Right hindlimb (tissue), 1 donor: ENCODE measurements around the gene PEX26.
"Not testable (repeated sequence)": the region's sequence is repeated elsewhere in the genome, so short reads cannot be mapped to it uniquely, and the experiment has no call there.

Experiments used
- DNase-seq: peaks from one replicate; pipeline ENCODE4 v3.0.0-alpha.2; 2018

PEX26 gene

DNA sequence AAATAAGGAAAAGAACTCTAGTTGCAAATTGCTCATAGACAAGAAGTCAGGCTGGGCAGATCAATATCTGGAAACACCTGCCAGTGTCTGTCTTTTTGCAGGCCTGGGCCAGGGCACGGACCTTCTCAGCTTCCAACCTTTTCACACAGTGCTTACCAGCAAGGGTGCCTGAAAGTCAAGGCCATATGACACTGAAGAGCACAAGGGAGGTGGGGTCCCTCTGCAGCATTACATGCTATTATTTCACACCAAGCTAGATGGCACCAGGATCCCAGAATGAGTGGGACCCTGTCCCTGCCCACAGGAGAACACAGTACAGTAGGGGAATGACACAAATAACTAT lies 5.9 kb upstream of the PEX26 start:
- DNase-seq: no peak

GRCh38 chr22:18073467-18073866 lies 4.3 kb upstream of the PEX26 start:
- no peak for DNase-seq

DNA sequence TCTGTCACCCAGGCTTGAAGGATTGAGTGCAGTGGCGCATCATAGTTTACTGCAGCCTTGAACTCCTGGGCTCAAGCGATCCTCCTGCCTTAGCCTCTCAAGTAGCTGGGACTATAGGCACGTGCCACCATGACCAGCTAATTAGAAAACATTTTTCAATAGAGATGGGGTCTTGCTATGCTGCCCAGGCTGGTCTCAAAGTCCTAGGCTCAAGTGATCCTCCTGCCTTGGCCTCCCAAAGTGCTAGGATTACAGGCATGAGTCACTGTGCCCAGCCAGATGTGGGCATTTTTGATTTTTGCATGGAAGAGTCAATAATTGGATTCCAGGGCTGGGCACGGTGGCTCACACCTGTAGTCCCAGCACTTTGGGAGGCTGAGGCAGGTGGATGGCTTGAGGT lies 3.9 kb upstream of the PEX26 start:
- DNase-seq: not testable (repeated sequence)

DNA sequence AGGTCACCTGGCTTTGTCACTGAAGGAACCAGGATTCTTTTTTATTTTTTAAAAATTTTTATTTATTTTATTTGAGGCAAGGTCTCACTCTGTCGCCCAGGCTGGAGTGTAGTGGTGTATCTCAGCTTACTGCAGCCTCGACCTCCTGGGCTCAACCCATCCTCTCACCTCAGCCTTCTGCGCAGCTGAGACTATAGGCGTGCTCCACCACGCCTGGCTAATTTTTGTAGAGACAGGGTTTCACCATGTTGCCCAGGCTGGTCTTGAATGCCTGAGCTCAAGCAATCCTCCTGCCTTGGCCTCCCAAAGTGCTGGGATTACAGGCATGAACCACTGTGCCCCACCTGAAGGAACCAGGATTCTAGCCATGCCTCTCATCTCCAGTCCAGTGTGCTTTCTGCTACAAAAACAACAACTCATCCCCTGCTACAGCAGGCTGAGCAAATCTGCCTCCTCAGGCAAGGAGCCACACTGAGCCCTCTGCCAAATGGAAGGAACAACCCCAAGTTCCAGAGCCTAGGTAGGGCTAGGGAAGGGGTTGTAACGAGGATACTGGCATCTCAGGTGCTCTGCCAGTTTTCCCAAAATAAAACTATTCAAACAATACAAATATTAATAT lies 2.6 kb upstream of the PEX26 start:
- DNase-seq: no peak

GRCh38 chr22:18075720-18076497 lies 1.9 kb upstream of the PEX26 start:
- peak; percentile 66 for DNase-seq

DNA sequence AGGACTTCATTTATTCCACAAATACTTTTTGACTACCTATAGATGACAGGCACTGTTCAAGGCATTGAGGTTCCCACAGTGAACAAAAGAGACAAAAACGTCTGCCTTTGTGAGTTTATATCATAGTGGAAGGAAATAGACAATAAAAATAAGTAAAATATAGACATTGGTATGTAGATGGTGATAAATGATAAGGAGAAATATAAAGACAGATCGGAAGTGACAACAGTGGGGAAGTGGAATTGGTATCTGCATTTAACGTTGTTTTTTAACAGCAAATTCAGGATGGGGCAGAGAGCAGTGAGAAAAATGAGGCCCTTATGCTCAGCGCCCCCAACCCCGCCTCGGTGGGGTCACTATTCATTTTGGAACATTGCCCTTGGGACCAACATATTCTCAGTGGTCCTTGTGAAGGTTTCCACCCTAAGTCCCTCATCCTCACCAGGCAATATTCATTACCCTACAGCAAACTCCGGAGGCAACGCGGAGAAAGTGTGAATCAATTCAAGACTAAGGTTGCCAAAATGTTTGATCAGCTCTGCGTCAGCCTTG lies 627 bp upstream of the PEX26 start:
- no peak for DNase-seq

DNA sequence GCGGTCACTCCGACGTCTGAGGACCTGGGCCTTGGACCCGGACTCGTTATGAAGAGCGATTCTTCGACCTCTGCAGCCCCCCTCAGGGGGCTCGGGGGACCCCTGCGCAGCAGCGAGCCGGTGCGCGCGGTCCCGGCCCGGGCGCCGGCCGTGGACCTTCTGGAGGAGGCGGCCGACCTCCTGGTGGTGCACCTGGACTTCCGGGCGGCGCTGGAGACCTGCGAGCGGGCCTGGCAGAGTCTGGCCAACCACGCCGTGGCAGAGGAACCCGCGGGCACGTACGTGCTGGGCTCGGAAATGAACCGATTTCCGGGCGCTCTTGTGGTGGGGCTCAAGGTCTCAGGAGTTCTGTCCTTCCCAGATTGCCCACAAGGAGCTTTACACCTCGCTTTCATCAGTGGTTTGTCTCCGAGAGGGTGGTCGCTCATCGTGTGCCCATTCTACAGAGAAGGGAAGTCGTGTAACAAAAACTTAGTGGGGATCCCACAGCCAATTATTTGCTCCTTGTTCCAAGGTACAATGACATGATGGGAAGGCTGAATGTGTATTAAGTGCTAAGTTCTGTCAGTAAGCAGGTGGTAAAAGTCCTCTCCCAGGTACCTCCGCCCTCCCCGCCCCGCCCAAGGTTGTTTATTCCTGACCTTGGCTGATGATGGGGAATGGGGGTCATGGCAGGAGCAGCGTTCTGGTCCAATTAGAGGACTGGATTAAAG lies 695 bp downstream of the PEX26 start:
- peak; percentile 36 for DNase-seq

DNA sequence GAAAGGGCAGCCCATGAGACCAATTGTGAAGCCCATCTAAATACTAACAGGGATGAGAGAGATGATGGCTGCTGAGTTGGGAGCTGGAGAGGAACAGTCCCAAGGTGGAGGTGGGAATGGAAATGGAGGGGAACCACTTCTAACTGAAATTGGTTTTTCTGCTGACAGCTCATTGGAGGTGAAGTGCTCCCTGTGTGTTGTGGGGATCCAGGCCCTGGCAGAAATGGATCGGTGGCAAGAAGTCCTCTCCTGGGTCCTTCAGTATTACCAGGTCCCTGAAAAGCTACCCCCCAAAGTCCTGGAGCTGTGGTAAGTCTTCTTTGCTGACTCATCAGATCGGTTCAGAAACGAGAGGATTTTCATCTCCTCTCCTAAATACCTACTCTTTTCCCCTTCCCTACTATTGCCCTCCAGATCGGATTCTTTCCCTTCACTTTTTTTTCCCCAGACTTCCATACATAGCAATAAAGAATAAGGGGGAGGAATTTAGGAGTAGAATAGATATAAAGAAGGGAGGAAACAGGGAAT lies 2.0 kb downstream of the PEX26 start:
- no peak for DNase-seq

DNA sequence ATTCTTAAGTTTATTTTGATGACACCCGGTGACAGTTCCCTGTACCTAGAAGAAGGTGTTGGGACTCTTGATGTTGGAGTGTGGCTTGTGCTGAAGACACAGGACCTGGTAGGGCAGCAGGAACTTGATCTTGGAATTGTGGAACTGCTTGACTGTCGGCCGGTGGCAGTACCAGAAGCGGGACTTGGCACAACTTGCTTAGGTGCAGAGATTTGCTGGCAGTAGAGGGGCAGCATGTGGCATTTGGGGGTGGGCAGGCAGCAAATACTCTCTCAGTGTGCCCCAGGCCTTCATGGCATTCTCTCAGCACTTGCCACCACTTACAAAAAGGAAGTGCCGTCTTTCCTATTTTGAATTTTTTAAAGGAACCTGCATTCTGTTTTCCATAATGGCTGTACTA lies 3.6 kb downstream of the PEX26 start:
- no peak for DNase-seq

GRCh38 chr22:18082467-18082866 lies 4.7 kb downstream of the PEX26 start:
- no peak for DNase-seq

DNA sequence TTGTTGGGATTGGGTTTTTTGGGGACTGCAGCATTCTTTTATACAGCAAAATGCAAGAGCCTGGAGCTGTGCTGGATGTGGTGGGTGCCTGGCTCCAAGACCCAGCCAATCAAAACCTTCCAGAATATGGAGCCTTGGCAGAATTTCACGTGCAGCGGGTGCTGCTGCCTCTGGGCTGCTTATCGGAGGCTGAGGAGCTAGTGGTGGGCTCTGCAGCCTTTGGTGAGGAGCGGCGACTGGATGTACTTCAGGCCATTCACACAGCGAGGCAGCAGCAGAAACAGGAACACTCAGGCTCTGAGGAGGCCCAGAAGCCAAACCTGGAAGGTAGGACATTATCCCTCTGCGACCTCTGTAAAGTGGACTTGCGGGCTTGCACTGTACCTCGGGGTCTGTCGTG lies 5.6 kb downstream of the PEX26 start:
- no peak for DNase-seq

DNA sequence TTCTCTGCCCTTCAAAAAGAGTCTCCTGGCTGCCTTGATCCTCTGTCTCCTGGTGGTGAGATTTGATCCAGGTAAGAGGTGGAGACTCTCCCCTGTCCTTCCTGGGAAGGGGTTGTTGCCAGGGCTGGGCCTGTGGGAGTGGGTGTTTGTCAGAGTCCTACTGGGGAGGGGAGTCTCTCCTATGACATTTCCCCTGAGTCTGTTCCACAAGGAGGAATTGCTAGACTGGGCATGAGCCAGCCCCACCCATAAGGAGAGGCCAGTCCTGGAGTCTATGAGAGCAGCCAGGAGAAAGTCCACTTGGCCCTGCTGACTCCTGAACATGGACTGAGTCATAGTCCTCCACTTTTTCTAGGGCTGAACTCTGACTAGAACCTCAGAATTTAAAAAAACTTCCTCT lies 7.4 kb downstream of the PEX26 start:
- DNase-seq: no peak

- no peak for DNase-seq
Observed at GRCh38 chr22:18087350-18087855, 9.6 kb downstream of the PEX26 start.

DNA sequence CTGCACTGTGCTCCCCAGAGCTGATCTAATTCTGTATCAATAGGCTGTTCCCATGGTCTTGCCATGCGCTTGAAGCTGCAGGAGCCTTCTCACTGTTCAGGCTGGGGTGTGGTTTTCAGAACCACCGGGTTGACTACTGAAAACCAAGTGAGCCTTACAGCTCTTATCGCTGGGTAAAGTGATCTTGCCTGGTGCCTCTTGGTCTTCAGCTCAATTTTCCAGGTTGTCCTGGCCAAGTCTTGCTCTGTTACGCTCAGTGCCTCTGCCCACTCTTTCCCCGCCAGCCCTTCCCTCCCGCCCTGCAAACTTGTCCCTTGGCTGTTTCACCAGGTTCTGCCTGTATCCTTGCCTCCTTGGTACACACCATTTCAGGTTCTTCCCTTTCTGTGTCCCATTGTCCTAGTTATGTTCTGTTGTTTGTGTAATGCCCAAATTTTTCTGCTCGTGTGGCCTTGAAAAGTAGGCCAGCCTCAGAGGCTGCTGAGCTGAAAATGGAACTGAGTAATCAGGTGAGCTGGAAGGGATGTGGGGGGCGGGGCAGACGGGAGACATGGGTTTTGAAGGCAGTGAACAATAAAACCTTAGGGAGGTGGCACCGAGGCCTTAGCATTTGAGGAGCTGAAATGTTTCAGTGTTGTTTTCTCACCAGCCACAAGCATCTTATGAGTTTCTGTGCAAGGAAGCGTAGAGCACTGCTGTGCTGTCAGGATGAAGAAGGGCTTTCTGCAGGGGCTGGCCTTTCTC lies 11.2 kb downstream of the PEX26 start:
- no peak for DNase-seq

DNA sequence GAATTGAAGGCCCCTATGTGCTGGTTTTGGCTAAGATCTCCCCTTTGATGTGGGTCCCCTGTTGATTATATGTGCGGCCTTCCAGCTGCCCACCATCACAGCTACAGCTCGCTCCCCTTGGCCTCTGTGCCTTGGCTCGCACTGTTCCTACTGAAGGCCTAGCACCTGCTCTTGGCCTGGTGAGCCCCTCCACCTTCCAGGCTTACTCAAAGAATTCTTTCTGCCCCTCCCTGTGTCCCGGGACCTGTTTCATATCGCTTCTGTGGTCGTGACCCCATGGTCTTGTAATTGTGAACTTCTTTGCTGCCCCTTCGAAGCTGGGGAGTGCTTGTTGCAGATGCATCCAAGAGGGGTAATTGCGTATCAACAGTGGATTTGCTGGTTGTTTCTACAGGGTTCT lies 12.5 kb downstream of the PEX26 start:
- no peak for DNase-seq

DNA sequence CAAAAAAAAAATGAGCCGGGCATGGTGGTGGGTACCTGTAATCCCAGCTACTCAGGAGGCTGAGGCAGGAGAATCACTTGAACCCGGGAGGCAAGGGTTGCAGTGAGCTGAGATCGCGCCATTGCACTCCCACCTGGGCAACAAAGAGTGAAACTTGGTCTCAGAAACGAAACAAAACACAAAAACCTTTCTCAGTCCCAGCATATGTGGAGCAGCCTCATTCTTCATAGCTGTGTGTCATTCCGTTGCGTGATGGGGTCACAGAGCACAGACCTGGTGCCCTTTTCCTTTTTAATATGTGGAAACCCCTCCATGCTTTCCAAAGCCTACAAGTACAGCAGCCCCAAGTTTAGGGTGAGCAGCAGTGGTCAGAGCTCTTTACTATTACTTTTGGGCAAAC lies 13.7 kb downstream of the PEX26 start:
- DNase-seq: no peak

GRCh38 chr22:18091916-18092526 lies 14.2 kb downstream of the PEX26 start:
- peak; percentile 71 for DNase-seq

DNA sequence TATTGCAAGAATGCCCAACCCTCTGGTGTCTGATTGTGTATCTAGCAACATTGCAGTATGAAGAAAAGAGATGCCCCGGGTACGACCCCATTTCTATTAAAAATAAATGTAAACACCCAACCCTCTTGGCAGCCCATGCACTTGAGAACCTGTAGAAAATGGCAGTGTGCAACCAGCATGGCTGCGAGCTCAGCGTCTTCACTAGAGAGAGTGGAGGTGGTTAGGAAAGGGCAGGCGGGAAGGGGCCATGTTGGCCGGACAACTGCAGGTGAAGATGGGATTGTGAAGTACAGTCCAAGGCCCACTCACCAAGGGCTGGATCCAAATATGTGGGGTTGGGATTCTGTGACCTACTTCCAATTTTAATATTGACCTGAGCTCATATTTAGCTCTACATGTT lies 15.9 kb downstream of the PEX26 start:
- no peak for DNase-seq

- DNase-seq: no peak
Observed at GRCh38 chr22:18095101-18095805, 17.5 kb downstream of the PEX26 start.

DNA sequence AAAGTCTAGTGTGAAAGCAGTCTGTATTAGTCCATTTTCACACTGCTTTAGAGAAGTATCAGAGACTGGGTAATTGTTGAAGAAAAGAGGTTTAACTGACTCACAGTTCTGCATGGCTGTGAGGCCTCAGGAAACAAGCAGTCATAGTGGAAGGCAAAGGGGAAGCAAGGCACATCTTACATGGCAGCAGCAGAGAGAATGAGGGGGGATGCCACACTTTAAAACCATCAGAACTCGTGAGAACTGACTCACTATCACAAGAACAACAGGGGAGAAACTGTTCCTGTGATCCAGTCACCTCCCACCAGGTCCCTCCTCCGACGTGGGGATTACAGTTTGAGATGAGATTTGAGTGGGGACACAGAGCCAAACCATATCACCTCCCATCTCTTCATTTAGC lies 19.0 kb downstream of the PEX26 start:
- DNase-seq: no peak

GRCh38 chr22:18100781-18101180 lies 23.0 kb downstream of the PEX26 start:
- no peak for DNase-seq

DNA sequence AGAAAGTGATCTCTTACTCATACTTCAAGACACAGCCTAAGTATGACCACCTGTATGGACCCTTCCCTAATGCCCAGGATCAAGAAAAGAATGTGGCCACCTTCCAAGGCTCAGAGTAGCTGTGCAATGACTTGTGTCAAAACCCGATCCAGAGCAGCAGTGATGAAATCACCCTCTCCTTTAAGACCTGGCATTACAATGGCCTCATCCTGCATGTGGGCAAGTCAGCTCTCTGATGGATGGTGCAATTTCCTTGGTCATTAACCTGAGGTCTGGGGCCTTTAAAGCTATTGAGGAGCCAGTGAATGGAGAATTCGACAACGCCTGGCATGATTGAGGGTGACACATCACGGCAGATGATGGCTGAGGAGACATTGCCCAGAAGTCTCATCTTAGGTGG lies 23.7 kb downstream of the PEX26 start:
- DNase-seq: no peak
